ENCODE measurements around the gene ARID2.
A peak's percentile ranks its signal among the peaks of the same experiment; 100 is the strongest.

The ARID2 gene

DNA sequence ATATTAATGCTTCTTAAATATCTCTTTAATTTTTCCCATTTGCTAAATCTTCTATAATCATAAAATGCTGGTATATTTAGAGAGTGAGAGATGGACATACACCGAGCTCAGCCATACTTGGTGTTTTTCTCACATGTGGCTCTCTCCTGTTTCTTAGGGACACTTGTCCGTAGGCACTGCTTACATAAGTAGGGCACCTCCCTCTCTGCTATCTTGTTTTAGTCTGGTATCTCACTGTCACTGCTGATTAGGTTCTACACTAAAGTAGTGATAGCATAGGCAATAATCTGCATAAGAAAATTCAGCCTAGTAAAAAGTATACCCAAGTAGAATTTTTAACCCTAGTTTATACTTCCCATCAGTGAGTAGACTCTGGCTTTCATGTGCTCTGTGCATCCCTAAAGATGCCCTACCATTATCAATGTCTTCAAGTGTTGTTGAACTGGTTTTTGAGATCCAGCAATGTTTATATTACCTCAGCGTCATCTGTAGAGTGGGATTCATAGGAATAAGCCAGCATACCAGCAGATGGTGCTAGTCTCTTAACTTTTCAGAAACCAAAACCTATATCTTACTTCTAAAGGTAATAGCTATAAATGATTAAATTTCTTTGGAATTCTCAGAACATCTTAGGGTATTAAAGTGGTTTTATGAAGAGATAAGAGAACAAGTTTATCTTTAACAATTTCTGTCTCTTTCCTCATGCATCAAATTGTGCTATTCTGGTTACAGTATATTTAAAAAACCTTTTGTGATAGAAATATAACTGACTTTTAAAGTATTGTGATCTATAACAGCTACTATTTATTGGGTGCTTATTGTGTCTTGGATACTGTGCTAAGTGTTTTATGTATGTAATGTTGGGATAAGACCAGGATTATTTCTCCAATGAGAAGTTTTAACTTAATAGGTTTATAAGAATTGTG lies 32.9 kb downstream of the ARID2 start:
- peak; percentile 29 for DNase-seq (ENCODE audit: low spot score)

DNA sequence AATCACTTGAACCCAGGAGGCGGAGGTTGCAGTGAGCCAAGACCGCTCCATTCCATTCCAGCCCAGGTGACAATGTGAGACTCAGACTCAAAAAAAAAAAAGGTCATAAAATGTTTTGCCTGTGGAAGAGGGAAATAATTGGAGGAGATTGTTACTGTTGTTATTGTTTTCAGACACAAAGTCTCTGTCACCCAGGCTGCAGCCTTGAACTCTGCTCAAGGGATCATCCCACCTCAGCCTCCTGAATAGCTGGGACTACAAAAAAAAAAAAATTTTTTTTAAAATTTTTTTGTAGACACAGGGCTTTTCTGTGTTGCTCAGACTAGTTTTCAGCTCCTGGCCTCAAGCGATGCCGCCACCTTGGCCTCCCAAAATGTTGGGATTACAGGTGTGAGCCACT lies 33.9 kb downstream of the ARID2 start:
- DNase-seq (ENCODE audit: low spot score) = no peak

DNA sequence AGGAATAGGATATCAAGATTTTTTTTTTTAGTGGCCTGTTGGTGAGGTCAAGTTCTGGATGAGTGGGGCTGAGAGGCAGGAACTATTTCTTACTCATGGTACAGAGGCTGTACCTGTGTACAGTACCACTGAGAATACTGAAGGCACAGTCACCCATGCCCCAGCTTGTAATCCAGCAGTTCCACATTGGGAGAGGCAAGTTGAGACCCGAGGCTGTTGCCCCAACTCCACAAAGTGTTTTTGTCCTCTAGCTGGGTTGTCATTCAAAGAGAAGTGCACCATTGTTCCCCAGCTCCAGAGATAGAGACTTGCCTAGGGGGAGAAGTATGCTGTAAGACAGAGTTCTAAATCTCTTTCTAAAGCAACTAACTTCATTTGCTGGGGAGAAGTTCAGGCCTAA lies 38.7 kb downstream of the ARID2 start:
- DNase-seq (ENCODE audit: low spot score) = no peak

DNA sequence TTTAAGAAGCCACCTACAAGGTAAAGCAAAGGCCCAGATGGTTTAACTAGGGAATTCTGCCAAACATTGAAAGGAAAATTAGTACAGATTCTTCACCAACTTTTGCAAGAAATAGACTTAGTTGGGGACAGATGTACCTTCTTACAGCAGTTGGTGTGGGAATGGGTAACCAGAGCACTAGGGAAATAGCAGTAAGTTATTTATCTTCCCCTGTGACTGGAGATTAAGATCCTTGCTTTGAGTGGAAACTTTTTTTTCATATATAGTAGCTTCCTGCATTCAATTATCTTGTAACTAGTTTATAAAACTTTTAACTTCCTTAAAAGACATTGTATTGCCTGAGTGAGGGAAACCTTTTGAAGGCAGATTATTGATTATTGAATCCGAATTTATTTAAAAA lies 44.2 kb downstream of the ARID2 start:
- no peak for DNase-seq (ENCODE audit: low spot score)

DNA sequence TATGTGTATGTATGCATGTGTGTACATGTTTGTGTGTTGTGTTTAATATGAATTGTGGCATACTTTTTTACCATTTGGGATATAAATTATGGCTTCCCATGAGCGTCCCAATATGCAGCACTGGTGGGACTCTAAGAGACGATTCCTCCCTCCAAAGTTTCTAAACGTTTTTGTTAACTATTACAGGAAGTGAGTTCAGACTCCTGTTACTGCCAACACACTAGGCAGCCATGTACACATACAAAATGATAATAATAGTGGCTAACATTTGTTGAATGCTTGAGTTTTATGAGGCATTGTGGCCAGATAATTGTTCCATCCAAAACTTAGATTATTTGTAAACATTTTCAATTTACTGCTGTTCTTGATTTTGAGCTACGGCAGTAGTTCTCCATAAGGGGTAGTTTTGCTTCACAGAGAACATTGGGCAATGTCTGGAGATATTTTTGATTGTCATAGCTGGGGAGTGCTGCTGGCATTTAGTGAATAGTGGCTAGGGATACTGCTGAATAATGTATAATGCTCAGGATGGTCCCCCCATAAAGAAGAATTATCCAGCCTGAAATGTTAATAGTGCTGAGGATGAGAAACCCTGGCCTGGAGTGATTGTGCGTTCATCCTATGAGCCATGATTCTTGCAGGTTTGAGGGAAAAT lies 45.1 kb downstream of the ARID2 start:
- no peak for DNase-seq (ENCODE audit: low spot score)

DNA sequence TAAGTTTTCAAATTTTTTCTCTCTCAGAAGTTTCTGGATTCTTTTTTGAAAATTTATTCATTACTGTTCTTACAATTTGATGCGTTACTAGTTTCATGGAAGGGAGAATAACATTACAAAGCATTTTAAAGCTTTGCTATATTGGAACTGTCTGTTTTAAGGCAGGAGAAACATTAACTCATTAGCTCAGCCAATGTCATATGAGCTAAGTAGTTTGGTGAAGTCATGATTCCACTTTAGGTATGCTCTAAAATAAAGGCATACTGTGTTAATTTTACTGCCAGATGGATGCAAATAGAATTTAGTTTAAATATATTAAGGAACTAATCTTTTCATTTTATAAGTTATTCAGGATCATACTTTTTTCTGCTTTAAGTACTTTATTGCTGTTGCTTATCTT lies 46.0 kb downstream of the ARID2 start:
- no peak for DNase-seq (ENCODE audit: low spot score)

DNA sequence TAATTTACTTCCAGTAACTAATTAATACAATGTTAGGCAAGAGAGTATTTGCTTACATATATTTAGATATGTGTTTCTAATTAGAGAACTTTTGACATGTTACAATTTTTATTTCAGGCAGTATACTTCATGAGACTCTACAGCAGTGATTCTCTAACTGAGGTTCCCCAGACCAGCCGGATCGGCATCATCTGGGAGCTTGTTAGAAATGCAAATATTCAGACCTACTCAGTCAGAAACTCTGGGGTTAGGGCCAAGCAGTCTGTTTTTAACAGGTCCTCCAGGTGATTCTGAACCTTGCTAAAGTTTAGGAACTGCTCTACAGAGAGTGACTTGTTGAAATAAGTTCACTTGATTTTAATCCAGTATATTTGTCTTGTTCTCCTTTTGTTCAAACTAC lies 46.5 kb downstream of the ARID2 start:
- no peak for DNase-seq (ENCODE audit: low spot score)

DNA sequence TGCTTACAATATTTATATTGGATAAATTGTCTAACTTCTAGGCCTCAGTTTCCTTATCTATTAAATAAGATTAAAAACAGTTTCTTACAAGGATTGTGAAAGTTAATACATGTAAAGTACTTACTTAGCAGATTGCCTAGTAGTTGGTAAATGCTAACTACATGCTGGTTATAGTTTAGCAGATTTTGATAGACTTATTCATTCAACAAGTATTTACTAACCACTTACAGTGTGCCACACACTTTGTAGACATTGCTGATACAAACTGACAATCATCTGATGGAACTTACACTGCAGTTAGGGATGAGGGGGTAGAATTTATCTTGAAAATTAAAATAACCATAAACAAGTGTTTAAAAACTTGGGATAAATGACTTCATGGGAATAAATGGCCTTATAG lies 50.4 kb downstream of the ARID2 start:
- DNase-seq (ENCODE audit: low spot score) = no peak

DNA sequence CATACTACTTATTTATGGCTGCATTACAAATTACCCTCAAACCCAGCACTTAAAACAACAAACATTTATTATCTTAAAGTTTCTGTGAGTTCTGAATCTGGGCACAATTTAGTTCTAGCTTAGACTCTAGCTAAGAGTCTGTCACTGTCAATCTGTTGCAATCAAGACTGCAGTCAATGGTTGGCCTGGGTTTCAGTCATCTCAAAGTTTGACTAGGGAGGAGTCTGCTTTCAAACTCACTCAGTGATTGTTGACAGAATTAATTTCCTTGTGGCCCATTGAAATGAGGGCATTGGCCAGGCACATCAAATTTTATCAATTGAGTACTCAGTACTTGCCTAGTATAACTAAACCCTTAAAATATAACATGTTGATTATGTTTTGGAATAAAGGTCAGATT lies 51.6 kb downstream of the ARID2 start:
- no peak for DNase-seq (ENCODE audit: low spot score)

DNA sequence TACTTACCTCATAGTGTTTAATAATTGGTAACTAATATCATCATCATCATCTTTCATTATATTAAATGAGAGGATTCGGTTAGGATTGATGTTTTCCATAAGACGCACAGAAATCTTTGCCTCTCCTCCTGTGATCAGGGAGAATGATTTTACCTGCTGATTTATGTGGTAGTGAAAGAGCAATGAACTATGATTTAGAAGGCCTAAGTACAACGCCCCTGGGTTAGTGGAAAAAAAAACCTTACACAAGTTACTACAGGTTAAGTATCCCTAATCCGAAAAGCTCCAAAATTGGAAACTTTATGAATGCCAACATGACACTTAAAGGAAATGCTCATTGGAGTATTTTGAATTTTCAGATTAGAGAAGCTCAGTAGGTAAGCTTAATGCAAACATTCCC lies 55.8 kb downstream of the ARID2 start:
- DNase-seq (ENCODE audit: low spot score) = no peak

DNA sequence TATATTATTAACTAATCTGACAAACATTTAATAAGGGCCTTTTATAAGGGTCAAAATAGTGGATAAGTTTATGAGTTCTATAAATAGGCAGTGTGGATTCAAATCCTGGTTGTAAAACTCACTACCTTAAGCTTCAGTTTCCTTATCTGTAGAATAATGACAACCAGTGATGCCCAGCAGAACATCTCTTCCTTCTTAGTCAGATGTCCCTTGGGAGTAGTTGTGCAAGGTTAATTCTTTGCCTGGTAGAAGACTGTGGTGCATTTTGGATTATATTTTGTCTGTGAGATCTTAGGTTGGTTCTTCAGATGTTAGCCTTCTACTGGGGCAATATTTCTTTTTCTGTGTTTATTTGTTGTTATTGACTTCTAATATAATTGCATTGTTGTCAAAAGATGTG lies 59.5 kb downstream of the ARID2 start:
- no peak for DNase-seq (ENCODE audit: low spot score)

DNA sequence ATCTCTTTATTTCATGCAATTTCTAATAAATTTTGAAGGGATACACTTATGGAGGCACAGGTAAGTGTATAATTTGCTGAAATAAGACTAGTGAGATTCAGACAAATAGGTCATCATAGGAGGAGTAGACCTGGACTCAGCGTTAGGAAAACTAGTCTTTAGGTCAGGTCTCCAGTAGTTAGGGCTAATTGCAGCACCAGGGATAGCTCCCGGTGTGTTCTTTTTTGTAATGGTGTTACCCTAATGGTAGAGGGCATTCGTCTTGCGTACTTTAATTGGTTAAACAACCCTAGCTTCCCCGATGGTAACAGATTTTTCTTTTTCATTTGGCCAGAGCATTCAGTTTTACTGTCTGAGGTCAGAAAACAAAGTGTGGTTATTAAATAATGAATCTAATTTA lies 64.9 kb downstream of the ARID2 start:
- no peak for DNase-seq (ENCODE audit: low spot score)

DNA sequence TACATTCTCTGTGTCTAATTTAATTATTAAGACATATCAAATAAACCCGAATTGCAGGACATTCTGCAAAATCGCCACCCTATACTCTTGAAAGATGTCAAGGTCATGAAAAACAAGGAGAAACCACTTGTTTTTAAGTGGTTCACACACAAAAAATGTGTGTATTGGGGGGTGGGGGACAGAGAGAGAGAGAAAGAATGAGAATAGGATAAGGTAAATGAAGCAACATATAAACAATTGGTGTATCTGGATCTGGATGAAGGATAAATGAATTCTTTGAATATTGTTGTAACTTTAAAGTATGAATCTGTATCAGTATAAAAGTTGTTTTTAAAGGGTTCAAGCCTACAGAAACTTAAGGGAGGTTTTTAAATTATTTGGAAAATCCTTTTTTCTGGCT lies 72.1 kb downstream of the ARID2 start:
- DNase-seq (ENCODE audit: low spot score) = no peak

DNA sequence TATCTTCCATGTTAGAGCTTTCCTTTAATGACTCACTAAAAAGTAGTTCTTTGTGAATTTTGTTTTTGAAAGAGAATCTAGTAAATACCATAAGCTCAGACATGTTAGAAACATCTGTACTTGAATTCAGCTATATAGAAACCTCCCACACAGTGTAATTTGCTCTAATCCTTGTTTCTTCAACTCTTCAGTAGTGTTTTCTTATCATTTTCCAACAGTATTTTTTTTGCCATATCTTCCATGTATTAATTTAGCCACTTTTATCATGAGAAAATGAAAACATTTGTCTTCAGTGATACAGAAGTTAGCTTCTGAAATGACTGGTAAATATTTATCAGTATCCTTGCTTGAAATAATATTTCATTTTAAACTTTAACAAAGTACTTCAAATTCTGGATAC lies 73.6 kb downstream of the ARID2 start:
- DNase-seq (ENCODE audit: low spot score) = no peak

DNA sequence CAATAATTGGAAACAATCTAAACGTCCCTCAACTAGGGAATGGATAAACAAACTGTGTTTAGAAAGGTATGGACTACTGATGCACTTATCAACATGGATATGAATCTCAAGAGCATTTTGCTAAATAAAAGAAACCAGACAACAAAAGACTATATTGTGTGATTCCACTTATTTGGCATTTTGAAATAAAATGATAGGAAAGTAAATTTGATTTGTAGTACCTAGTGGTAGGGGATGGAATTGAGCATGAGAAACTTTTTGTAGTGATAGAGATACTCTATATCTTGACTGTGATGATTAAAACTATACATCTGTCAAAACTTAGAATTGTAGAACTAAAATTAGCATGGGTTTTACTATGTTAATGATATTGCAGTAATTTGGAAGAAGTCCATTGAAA lies 87.1 kb downstream of the ARID2 start:
- no peak for DNase-seq (ENCODE audit: low spot score)

DNA sequence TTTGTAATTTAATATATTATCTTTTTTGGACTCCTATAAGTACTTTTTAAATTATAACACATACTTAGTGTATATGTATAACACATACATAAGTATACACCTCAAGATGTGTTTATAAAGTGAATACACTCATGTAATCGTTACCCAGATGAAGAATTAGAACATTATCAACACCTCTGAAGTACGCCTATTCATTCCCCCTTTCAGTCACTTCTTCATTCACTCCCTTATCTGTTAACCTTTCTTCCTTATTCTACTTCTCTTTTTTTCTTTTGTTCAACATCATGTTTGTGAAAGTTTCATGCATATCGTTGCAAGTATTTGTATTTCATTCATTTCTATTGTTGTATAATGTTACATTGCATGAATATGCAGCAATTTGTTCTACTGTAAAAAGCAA lies 98.5 kb downstream of the ARID2 start:
- no peak for DNase-seq (ENCODE audit: low spot score)

DNA sequence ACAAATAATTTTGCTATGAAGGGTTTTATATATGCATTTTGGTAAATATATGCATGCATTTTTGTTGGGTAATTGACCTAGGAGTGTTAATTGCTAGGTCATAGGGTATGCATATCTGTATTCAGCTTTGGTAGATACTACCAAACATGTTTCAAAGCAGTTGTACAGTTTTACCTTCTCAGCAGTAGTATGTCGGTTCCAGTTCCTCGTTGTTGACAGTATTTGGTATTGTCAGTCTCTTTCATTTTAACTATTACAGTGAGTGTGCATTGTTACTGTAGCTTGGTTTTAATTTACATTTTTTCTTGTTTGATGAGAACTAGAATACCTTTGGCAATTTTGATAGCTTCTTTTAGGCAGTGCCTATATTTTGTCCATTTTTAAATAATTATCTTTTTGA lies 98.9 kb downstream of the ARID2 start:
- DNase-seq (ENCODE audit: low spot score) = no peak

DNA sequence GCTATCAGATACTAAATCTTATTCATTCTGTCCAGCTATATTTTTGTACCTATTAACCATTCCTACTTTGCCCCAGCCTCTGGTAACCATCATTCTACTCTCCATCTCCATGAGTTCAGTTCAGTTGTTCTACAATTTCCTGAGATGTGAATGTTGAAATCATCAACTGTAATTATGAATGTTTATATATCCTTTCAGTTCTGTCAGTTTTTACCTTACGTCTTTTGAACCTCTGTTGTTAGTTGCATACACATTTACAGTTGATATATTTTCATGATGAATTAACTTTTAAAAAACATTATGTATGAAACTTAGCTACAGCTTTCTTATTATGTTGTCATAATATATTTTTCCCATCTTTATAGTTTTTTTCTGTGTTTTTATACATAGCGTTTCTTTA lies 102.1 kb downstream of the ARID2 start:
- DNase-seq (ENCODE audit: low spot score) = no peak

DNA sequence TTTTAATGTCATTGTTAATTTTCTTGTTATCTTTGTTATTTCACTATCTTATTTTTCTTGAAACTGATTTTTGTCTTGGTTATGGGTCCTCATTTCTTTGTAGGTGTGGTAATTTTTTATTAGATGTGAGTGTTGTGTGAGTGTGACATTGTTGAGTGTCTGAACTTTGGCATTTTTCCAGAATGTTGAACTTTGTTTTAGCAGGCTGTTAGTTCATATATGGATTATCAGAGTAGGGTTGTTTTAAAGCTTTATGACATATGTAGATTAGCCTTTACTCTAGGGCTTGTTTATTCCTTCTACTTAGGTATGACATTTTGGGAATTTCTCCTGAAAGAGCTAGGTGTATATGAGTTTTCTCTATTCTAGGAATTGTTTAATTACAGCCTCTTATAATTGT lies 103.9 kb downstream of the ARID2 start:
- no peak for DNase-seq (ENCODE audit: low spot score)

DNA sequence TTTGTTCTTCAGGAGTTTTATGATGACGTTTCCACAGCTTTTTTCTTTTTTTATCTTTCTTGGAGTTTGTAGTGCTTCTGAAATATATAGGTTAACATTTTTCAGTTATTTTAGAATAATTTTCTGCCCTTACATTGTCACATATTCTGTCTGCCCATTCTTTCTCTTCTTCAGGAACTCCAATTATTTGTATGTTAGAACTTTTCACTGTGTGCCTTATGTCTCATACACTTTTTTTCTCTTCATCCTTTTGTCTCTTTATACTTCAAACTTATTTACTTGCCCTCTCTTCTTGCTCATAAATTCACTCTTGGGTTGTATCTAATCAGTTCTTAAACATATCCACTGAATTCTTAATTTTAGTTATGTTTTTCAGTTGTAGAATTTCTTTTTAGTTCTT lies 105.3 kb downstream of the ARID2 start:
- DNase-seq (ENCODE audit: low spot score) = no peak

DNA sequence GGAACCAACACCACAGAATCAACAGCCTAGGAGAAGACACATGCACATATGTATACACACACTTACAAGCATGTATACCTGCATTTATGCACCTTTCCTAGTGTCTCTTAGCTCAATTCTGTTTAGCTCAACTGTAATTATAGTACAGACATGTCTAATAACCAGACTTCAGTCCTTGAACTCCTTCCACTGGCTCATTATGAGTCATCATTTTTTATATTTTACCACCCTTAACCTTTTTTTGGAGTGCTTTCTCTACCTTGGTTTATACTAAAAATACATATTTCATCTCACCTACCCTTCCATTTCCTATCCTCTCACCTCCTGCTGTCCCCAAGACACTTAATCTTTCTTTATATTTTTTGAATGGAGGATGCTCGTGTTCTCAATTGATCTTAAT lies 110.4 kb downstream of the ARID2 start:
- DNase-seq (ENCODE audit: low spot score) = no peak

DNA sequence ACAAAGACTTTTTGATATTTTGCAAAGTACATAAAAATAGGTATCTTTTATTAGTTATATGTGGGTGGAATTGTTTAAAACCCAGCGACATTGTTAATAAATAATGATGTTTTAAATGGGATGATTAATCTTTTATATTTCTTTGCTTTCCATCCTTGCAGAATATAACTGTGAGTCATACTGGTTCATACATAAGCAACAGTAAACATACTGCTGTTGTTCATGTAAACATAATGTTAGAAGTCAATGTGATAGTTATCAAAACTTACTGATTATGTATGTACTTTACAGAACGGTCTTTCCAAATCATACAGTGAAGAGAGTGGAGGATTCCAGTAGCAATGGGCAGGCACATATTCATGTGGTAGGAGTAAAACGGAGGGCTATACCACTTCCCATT lies 119.8 kb downstream of the ARID2 start:
- DNase-seq (ENCODE audit: low spot score) = no peak

DNA sequence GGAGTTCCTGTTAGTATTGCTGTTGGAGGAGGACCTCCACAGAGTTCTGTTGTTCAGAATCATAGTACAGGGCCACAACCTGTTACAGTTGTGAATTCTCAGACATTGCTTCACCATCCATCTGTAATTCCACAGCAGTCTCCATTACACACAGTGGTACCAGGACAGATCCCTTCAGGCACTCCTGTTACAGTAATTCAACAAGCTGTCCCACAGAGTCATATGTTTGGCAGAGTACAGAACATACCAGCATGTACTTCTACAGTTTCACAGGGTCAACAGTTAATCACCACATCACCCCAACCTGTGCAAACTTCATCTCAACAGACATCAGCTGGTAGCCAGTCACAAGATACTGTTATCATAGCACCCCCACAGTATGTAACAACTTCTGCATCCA lies 120.8 kb downstream of the ARID2 start:
- DNase-seq (ENCODE audit: low spot score) = no peak

DNA sequence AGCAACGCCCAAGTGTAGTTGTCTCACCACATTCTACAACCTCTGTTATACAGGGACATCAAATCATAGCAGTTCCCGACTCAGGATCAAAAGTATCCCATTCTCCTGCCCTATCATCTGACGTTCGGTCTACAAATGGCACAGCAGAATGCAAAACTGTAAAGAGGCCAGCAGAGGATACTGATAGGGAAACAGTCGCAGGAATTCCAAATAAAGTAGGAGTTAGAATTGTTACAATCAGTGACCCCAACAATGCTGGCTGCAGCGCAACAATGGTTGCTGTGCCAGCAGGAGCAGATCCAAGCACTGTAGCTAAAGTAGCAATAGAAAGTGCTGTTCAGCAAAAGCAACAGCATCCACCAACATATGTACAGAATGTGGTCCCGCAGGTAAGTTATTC lies 123.0 kb downstream of the ARID2 start:
- DNase-seq (ENCODE audit: low spot score) = no peak

All from AG08396 (cell line).